Adrenal gland (tissue), 12 donors: Measurements from ENCODE around the gene MAPK1. TPM values are rescaled to one million over a fixed set of nuclear protein-coding genes. Genes with fewer than 3 reads are reported as not detected.
"Not testable (repeated sequence)": the region's sequence is repeated elsewhere in the genome, so short reads cannot be mapped to it uniquely, and the experiment has no call there.

Experiments
- DNase-seq, 7 donors: peaks; one replicate each; pipeline ENCODE4 v3.0.0-alpha.2; 2019 to 2020
- H3K27ac ChIP-seq, 5 donors: fragments of 200-600 bp; sonication (generic) in 4 of 5; 1 replicate in 3 of 5; 2 replicates in 2 of 5; pipeline versions ENCODE4 v1.5.1 to v1.8.0; 2016 to 2020; ENCODE audit warnings: mild to moderate bottlenecking in 1 of 5
- H3K27me3 ChIP-seq: fragments of 200-600 bp; 2 replicates; pipeline ENCODE4 v1.8.0; 2021
- H3K36me3 ChIP-seq, 2 donors: fragments of 200-600 bp; replicated peaks in 1 of 2; 1 replicate in 1 of 2; 2 replicates in 1 of 2; pipeline versions ENCODE4 v1.5.1 to v1.8.0; 2018 to 2022
- H3K4me1 ChIP-seq, 2 donors: fragments of 200-600 bp; replicated peaks in 1 of 2; 1 replicate in 1 of 2; 2 replicates in 1 of 2; pipeline versions ENCODE4 v1.5.1 to v1.8.0; 2018 to 2021
- H3K4me3 ChIP-seq, 4 donors: fragments of 200-600 bp; sonication (generic) in 3 of 4; one replicate each; pipeline ENCODE4 v1.5.1; 2016 to 2018
- H3K9me3 ChIP-seq, 3 donors: fragments of 200-600 bp; sonication (generic) in 1 of 3; replicated peaks in 1 of 3; 1 replicate in 2 of 3; 2 replicates in 1 of 3; pipeline versions ENCODE4 v1.5.1 to v1.8.0; 2016 to 2021
- CTCF ChIP-seq, 6 experiments: fragments of 450-650 bp in 4 of 6; fragments of 200-600 bp in 2 of 6; sonication (generic) in 1 of 6; IDR thresholded peaks; 1 replicate in 5 of 6; 2 replicates in 1 of 6; pipeline versions ENCODE4 v1.5.1 to v1.8.0; 2016 to 2021; ENCODE audit warnings: antibody characterized with exemption in 6 of 6, mild to moderate bottlenecking in 2 of 6, moderate library complexity in 1 of 6
- POLR2A ChIP-seq, 2 donors: fragments of 450-650 bp; IDR thresholded peaks; one replicate each; pipeline ENCODE4 v1.6.1; 2017; ENCODE audit warnings: antibody characterized with exemption in 2 of 2, mild to moderate bottlenecking in 2 of 2, moderate library complexity in 1 of 2
- WGBS, 4 donors: extraction: QIAGEN DNeasy Blood & Tissue Kit in 2 of 4; methylation state at CpG; one replicate each; pipeline versions ENCODE4 v1.1.5 to v1.1.7; 2013 to 2017; 5-methylcytosine and 5-hydroxymethylcytosine counted together
- intact Hi-C, 2 donors: fragments of 100-400 bp; cut with DNase I; formaldehyde crosslinking; loops; one replicate each; pipeline versions ENCODE4 v1.14.1 to v1.15.0; 2022 to 2023
- polyA plus RNA-seq, 3 donors: library from polyadenylated mRNA; stranded (reverse); fragments of 200-250 nt in 2 of 3; fragments of 350-450 nt in 1 of 3; fragmentation: Illumina TruSeq in 1 of 3; extraction: RNeasy Lipid Tissue Mini Kit (QIAGEN cat#74804) in 1 of 3; gene quantifications; one replicate each; pipeline ENCODE4 v1.2.3, GENCODE V29; 2013 to 2014
- total RNA-seq, 9 donors: library from RNA; depleted of rRNA in 4 of 9; stranded (reverse); fragments of >200 nt in 4 of 9; fragments of 120-200 nt in 1 of 9; fragmentation: NEBNext Ultra II Directional in 1 of 9; extraction: Animal tissue kit (Norgen Biotek cat#: 25700) in 1 of 9; gene quantifications; one replicate each; pipeline versions ENCODE4 v1.1.0 to v1.2.4, GENCODE V29; 2013 to 2023
- donor health status: healthy with polysubstance abuse.
- donor health status: Bipolar disorder and iron deficiency.
- donor health status: DM: yes; HTN: yes; CAD: no.
- donor health status: DM: no; HTN: no; CAD: no.
- donor health status: DM: no; HTN: no; CAD: no.
- donor health status: DM: yes; HTN: yes; CAD: no.

MAPK1 gene
- total and polyA plus RNA-seq, 12 donors = 9.6 to 201 (median 94.4) TPM

GRCh38 chr22:21909871-21910270, 42.4 kb upstream of the MAPK1 start:
- no peaks in the 10 kb centered on the region for H3K4me1 ChIP-seq
- H3K9me3 ChIP-seq = no peaks in the 10 kb centered on the region
- no peaks in the 10 kb centered on the region for H3K36me3 ChIP-seq
- WGBS, 4 donors = 88 to 91% (median 89%) methylated on average over 2 of the region's 2 CpGs
- DNase-seq = no peak
- intact Hi-C loops = no loop called here
- TF ChIP-seq POLR2A (IDR thresholded peaks at IDR 0.05) (no peak), CTCF (IDR thresholded peaks at IDR 0.05) (no peak)
- no peak overlapping the region for H3K4me3 ChIP-seq
- no peak overlapping the region for H3K27ac ChIP-seq
- no peaks in the 10 kb centered on the region for H3K27me3 ChIP-seq

DNA sequence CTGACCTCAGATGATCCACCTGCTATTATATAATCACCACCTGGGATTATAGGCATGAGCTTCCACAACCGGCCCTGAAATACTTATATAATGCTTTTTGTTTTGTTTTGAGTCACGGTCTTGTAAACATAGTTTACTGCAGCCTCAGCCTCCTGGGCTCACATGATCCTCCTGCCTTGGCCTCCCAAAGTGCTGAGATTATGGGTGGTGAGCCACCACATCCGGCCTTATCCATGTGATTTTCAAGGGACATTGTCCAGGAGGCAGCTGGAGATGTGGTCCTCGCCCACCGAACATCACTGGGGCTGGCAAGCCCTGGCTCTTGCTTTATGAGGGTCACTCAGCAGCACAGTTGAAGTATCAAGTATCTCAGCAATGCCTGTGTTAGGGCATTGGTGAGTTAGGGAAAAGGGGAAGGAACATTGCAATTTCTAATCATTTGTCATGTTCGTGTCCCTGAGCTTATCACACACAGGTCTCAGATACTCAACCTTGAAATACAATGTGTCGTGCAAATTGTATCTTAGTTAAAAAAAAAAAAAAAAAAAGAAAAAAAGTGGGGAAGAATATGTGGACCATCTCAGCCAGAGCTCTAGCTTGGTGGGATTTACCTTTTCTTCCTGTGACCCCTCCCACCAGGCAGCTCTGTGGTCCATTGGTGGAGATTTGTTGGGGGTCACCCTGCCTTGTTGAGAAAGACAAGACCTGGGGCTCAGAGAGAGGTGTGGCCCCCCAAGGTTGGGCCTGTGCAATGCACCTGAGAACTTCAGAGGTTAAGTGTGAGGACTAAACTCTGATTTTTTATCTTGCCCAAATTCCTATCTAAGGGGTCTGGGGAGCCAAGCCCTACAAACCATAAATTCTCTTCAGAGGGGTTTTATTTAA, 40.4 kb upstream of the MAPK1 start:
- DNase-seq = no peak
- H3K4me3 ChIP-seq = no peak overlapping the region
- 66 to 88% (median 74%) methylated on average over 7 of the region's 7 CpGs for WGBS, 4 donors
- TF ChIP-seq POLR2A (IDR thresholded peaks at IDR 0.05) (no peak), CTCF (IDR thresholded peaks at IDR 0.05) (no peak)
- H3K27me3 ChIP-seq = no peaks in the 10 kb centered on the region
- no peaks in the 10 kb centered on the region for H3K4me1 ChIP-seq
- no peaks in the 10 kb centered on the region for H3K36me3 ChIP-seq
- H3K9me3 ChIP-seq = no peaks in the 10 kb centered on the region
- H3K27ac ChIP-seq = no peak overlapping the region
- intact Hi-C loops = no loop called here

DNA sequence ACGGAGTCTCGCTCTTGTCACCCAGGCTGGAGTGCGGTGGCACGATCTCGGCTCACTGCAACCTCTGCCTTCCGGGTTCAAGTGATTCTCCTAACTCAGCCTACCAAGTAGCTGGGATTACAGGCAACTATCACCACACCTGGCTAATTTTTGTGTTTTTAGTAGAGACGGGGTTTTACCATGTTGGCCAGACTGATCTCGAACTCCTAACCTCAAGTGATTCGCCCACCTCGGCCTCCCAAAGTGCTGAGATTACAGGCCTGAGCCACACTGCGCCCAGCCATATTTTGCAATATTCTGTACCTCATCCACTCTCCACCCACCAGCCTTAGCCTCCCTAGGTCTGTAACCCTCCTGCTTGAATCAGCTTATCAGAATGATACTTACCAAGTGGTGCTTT, 37.8 kb upstream of the MAPK1 start:
- H3K36me3 ChIP-seq, intact Hi-C loops, H3K4me3 ChIP-seq, DNase-seq, H3K27me3 ChIP-seq, H3K4me1 ChIP-seq, H3K27ac ChIP-seq, H3K9me3 ChIP-seq: not testable (repeated sequence)
- 95 to 99% (median 96%) methylated on average over 11 of the region's 11 CpGs for WGBS, 4 donors

GRCh38 chr22:21904250-21904789, 36.9 kb upstream of the MAPK1 start:
- 90 to 100% (median 99%) methylated on average over 3 to 4 of the region's 4 CpGs for WGBS, 4 donors
- DNase-seq = no peak

More at GRCh38 chr22:21904250-21904789, 36.9 kb upstream of the MAPK1 start:
- intact Hi-C loops = no loop called here
- Histone ChIP-seq H3K9me3 (no peaks in the 10 kb centered on the region), H3K36me3 (no peaks in the 10 kb centered on the region), H3K27ac (no peak overlapping the region), H3K27me3 (no peaks in the 10 kb centered on the region), H3K4me3 (no peak overlapping the region), H3K4me1 (no peaks in the 10 kb centered on the region)
- TF ChIP-seq POLR2A (IDR thresholded peaks at IDR 0.05) (no peak), CTCF (IDR thresholded peaks at IDR 0.05) (no peak)
